Subcutaneous adipose tissue (tissue), 4 donors: ENCODE measurements around the gene KCTD8. TPM values are rescaled to one million over a fixed set of nuclear protein-coding genes. Genes with fewer than 3 reads are reported as not detected.

Experiments used
- CTCF ChIP-seq: fragments of 450-650 bp; IDR thresholded peaks from one replicate; pipeline ENCODE4 v1.5.1; 2016; ENCODE audit warnings: low read depth, mild to moderate bottlenecking, control low read depth, antibody characterized with exemption, moderate library complexity
- total RNA-seq, 4 donors: library from RNA; depleted of rRNA; stranded (reverse); fragments of >200 nt; gene quantifications; one replicate each; pipeline ENCODE4 v1.1.0, GENCODE V29; 2016

The KCTD8 gene
- total RNA-seq, 4 donors from 2014 or later: 0.17 to 0.44 TPM; not detected in 2

- no peak for TF ChIP-seq CTCF
Observed at GRCh38 chr4:44146516-44146915, 302.1 kb downstream of the KCTD8 start.

GRCh38 chr4:44145868-44146267, 302.7 kb downstream of the KCTD8 start:
- TF ChIP-seq CTCF: no peak

- TF ChIP-seq CTCF: no peak
Observed at GRCh38 chr4:44132526-44132925, 316.1 kb downstream of the KCTD8 start.

Other genes with a start within 250 kb of the KCTD8 start
- not detected for gene YIPF7, start 202.8 kb upstream of the KCTD8 start, total RNA-seq
- gene GUF1, start 229.6 kb upstream of the KCTD8 start, total RNA-seq: 10 to 100 TPM; 14.8 to 22.2 (median 16.4) TPM